ENCODE data around the gene PHF21B. TPM values are rescaled to one million over a fixed set of nuclear protein-coding genes. Genes with fewer than 3 reads are reported as not detected.

Gene PHF21B
- total and polyA plus RNA-seq, 11 donors, result 0.04 to 1.6 (median 0.47) TPM; not detected in 4

- DNase-seq, result no peak
- no peak overlapping the region for H3K27ac ChIP-seq
- WGBS, 4 donors, result 88 to 92% (median 89%) methylated on average over 19 of the region's 19 CpGs
- TF ChIP-seq CTCF (IDR thresholded peaks at IDR 0.05), result no peak
- TF ChIP-seq POLR2A (IDR thresholded peaks at IDR 0.05), result no peak
- no peaks in the 10 kb centered on the region for H3K36me3 ChIP-seq
- no peak for ATAC-seq
- intact Hi-C loops (cut with DNase I), result no loop called here
- no peaks in the 10 kb centered on the region for H3K27me3 ChIP-seq
- H3K4me1 ChIP-seq, result no peaks in the 10 kb centered on the region
- no peak overlapping the region for H3K4me3 ChIP-seq
- H3K9me3 ChIP-seq, result peaks cover 0 to 17% (median 8%) of the 10 kb centered on the region in 12 donors
These were observed 129.1 kb downstream of the PHF21B start for GRCh38 chr22:44880610-44881290.

GRCh38 chr22:44879301-44879680 is 130.5 kb downstream of the PHF21B start:
- no peak for TF ChIP-seq POLR2A (IDR thresholded peaks at IDR 0.05)
- no peak for TF ChIP-seq CTCF (IDR thresholded peaks at IDR 0.05)
- no peak for DNase-seq
- Histone ChIP-seq H3K4me3 (no peak overlapping the region), H3K9me3 (peaks cover 0 to 17% (median 8%) of the 10 kb centered on the region in 12 donors), H3K27ac (no peak overlapping the region), H3K36me3 (no peaks in the 10 kb centered on the region), H3K27me3 (no peaks in the 10 kb centered on the region), H3K4me1 (no peaks in the 10 kb centered on the region)
- ATAC-seq, result no peak
- 90 to 92% (median 91%) methylated on average over 12 of the region's 12 CpGs for WGBS, 4 donors
- intact Hi-C loops (cut with DNase I), result no loop called here

GRCh38 chr22:44878483-44879300 is 131.1 kb downstream of the PHF21B start:
- no peaks in the 10 kb centered on the region for H3K27me3 ChIP-seq
- H3K36me3 ChIP-seq, result no peaks in the 10 kb centered on the region
- H3K27ac ChIP-seq, result no peak overlapping the region
- TF ChIP-seq POLR2A (IDR thresholded peaks at IDR 0.05) (no peak), CTCF (IDR thresholded peaks at IDR 0.05) (no peak)
- H3K9me3 ChIP-seq, result peaks cover 0 to 17% (median 8%) of the 10 kb centered on the region in 12 donors
- no peak overlapping the region for H3K4me3 ChIP-seq
- no peaks in the 10 kb centered on the region for H3K4me1 ChIP-seq
- intact Hi-C loops (cut with DNase I), result no loop called here
- DNase-seq, result no peak
- 77 to 86% (median 83%) methylated on average over 12 to 14 of the region's 14 CpGs for WGBS, 4 donors
- peak in 1 of 4 donors; percentile 29 for ATAC-seq

GRCh38 chr22:44876921-44877320 is 132.9 kb downstream of the PHF21B start:
- H3K27me3 ChIP-seq, result no peaks in the 10 kb centered on the region
- H3K9me3 ChIP-seq, result peaks cover 0 to 20% (median 10%) of the 10 kb centered on the region in 12 donors
- H3K4me3 ChIP-seq, result no peak overlapping the region
- no peak for ATAC-seq
- WGBS, 4 donors, result 88 to 98% (median 93%) methylated on average over 4 of the region's 4 CpGs
- no peaks in the 10 kb centered on the region for H3K36me3 ChIP-seq
- H3K27ac ChIP-seq, result no peak overlapping the region
- intact Hi-C loops (cut with DNase I), result no loop called here
- no peaks in the 10 kb centered on the region for H3K4me1 ChIP-seq
- TF ChIP-seq POLR2A (IDR thresholded peaks at IDR 0.05) (no peak), CTCF (IDR thresholded peaks at IDR 0.05) (no peak)
- no peak for DNase-seq
